GM19438 (cell line): ENCODE results near the gene DSCAML1.
A peak's percentile ranks its signal among the peaks of the same experiment; 100 is the strongest.
"Not testable (repeated sequence)": the region's sequence is repeated elsewhere in the genome, so short reads cannot be mapped to it uniquely, and the experiment has no call there.

ENCODE experiments used
- ATAC-seq: cut with Tn5 transposase; IDR thresholded peaks from one replicate; pipeline ENCODE4 v1.9.1; 2021; ENCODE audit warnings: low read depth; ENCODE audit not compliant: unreplicated experiment

DSCAML1 gene

DNA sequence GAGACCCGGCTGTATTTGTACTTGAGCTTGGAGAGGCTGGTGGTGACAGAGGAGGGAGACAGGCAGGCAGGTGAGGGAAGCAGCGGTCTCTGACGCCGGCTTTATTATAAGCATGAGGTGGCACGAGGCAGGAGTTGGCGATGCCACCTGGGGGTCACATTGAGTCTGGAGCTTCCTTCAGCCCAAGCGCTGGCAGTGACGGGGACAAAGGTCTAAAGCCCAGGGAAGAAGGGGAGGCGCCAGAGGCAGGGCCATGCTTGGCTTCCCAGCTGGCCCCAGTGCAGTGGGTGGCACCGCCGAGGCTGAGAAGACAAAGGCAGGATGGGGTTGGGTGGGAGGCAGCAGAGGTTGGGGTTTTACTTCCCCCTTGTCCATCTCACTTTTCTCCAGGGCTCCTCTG lies 23.1 kb upstream of the DSCAML1 start:
- no peak for ATAC-seq

- ATAC-seq = no peak
Measured at GRCh38 chr11:117819096-117820040, 22.4 kb upstream of the DSCAML1 start.

- ATAC-seq = no peak
Measured at GRCh38 chr11:117818041-117818873, 21.2 kb upstream of the DSCAML1 start.

DNA sequence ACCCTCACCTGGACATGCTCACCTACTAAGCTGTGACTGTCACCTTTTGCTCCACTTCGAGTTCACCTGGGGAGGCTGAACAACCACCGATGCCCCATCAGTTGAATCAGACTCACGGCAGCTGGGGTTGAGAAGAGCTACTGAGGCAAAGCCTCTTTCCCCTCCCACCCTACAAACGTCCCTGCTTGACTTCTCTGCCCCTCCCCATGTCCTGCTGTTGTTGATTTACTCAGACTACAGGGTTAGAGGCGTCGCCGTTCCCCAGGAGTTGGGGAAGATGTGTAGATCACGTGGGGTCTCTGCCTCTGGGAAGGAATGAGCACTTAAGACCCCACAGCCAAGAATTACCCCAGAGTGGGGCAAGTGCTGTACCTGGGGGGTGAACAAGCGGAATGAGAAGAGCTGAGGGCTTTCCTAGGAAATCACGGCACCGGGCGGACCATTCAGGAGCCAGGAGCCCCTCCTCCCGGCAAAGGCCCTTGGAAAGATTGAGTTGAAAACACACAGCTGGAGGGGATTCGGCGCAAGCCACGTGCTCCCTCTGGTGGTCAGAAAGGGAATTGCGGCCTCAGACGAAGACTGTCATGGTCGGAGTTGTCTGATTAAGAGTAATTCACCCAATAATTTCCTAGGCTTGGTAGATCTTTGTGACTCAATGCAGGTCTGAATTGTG lies 20.5 kb upstream of the DSCAML1 start:
- no peak for ATAC-seq

- no peak for ATAC-seq
Measured at GRCh38 chr11:117816846-117817367, 19.9 kb upstream of the DSCAML1 start.

DNA sequence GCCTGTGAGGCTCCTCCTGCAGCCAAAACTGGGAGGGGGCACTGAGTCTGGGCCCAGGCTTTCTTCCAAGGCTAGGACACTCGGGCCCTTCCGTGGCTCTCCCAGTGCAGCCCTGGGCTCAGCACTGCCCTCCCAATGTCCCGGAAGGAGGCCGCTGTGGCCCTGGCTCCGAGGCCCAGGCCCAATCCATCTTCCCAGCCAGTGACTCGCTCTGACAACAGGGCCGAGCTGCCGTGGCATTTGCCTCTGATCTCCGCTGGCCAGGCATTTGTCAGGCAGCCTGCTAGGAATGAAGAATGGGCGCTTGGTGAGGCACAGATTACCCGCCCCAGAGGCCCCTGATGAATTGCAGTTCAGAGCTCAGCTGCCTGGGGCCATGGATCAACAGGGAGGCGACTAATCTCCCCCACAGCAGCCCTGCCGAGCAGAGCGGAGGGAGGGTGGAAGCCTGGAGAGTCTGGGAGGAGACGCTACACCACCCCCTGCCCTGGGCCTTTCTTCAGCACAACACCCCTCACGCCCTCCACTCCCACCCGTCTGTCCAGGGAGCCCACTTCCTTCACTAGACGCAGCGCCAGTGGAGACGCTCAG lies 19.2 kb upstream of the DSCAML1 start:
- no peak for ATAC-seq

- ATAC-seq = peak; percentile 59
Measured at GRCh38 chr11:117815262-117815803, 18.3 kb upstream of the DSCAML1 start.

DNA sequence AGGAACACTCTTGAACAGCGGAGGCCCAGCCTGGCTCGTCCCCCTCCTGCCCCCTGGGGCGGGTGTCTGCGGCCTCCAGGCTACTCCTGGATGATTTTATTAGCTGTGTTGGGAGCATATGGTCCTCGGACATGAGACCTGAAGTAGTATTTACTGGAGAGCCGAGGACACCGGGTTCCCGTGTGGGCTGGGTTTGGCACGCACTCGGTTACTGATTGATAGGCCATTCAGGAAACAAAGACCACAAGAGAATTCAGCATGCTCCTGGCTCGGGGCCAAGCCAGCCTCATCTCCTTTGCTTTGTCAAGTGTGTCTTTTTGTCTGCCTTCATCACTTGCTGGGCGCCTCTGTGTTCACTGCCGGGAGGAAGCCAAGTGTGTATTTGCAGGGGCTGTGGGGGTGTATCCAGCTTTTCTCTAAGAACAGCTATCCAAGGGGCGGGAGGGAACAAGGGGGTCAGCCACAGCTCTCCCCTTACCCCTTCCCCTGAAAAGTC lies 17.8 kb upstream of the DSCAML1 start:
- ATAC-seq = peak; percentile 36

GRCh38 chr11:117814204-117814765 lies 17.3 kb upstream of the DSCAML1 start:
- ATAC-seq = peak; percentile 10

DNA sequence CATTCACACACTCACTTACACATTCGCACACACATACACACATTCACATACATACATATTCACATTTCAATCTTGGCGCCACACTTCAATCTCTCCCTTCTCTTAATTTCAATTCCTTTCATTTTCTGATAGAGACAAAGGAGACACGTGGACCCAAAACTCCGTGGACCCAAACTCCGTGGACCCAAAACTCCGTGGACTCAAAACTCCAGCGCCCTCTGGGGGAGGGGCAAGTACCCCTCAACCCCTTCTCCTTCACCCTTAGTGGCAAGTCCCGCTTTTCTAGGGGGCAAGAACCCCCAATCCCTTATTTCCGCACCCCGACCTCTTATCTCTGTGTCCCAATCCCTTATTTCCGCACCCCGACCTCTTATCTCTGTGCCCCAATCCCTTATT lies 13.0 kb upstream of the DSCAML1 start:
- not testable (repeated sequence) for ATAC-seq

GRCh38 chr11:117809236-117810055 lies 12.4 kb upstream of the DSCAML1 start:
- no peak for ATAC-seq

DNA sequence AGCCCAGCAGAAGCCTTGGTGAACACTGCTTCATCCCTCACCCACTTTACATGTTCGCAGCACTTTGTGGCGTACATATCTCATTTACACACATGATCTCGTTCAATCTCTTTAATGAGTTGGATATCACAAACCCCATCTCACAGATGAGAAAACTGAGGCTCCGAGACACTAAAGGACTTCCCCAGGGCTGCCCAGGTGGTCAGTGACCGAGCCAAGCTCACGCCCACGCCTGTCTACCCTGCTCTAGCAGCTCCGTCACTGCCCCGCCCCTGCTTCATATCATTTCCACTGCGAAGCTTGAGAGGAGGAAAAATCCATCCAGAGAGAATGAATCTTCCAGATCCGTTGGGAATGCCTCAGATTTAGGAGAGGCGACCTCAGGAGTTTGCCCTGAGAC lies 11.8 kb upstream of the DSCAML1 start:
- ATAC-seq = no peak

DNA sequence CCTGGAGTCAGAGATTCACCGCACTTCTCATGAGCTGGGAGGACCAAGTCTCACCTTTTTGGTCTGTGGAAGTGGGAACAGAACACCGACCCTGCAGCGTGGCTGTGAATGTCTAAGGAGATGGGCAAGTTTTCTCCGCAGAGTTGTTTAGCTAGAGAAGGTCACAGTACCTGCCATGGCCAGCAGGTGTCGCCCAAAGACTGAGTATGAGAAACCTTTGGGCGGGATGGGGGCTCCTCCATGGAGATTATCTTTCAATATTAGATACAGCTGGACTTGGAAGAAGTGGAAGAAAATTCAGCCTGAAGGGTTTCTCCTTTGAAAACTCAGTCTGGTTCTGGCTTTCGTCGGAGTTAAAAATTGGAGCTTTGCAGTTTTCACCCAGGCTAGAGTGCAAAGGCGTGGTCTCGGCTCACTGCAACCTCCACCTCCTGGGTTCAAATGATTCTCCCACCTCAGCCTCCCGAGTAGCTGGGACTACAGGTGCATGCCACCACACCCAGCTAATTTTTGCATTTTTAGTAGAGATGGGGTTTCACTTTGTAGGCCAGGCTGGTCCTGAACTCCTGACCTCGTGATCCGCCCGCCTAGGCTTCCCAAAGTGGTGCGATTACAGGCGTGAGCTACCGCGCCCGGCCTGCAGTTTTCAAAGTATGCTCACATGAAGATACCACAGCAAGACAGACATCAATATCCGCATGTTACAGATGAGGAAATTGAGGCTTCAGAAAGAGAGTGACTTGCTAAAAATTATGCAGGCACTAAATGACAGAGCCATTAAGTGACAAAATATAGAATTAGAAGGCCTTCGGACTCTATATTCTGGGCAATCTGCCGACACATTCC lies 10.7 kb upstream of the DSCAML1 start:
- ATAC-seq = no peak

DNA sequence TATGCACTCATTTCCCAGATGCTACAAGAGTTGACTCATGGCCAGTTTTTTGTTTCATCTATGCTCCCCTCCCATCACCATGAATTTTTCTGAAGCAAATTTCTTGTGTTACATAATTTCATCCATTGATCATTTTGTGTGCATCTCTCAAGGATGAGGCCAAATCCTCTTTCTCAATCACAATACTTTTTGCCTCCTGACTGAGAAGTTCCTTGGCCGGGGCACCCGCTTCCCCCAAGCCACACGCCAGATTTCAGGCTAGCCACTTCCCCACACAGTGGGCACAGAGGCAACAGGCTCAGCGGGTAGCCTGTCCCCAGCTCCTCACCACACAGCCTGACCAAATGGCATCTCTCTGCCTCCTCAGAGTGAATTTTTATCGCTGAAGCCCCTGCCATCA lies 9.8 kb upstream of the DSCAML1 start:
- no peak for ATAC-seq

DNA sequence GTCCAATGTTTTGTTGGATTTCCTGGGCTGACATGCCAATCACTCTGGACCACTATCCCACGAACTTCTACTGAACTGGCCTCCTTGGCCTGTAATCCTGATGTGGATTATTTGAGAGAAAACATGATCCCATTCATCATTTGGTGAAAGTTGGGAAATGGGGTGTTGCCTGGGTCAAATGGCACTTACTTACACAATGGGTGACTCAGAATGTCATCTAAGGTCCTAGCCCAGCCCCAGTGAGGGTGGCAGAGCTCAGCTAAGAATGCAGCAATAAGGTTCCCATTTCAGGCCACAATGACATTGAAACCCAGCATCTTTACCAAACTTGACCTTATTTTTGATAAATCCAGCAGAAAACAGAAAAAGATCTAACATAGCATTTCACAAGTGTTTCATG lies 8.0 kb upstream of the DSCAML1 start:
- no peak for ATAC-seq

- no peak for ATAC-seq
Measured at GRCh38 chr11:117803896-117804295, 6.9 kb upstream of the DSCAML1 start.

DNA sequence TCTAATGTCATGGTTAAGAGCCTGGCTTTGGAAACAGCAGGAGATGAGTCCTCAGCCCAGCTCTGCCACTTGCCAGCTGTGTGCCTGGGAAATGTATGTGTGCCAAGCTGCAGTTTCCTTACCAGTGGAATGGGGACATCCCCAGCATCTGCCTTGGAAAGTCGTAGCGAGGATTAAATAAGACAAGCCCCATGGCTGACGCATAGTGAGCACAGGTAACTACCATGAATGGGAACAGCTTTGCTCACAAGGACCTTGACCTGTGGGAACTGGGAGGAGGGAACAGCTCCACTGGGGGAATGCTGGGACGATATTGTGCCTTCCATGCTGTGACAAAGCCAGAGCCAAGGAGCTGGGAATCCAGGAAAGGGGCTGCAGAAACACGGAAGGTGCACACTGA lies 2.6 kb upstream of the DSCAML1 start:
- ATAC-seq = no peak

GRCh38 chr11:117796456-117796871 lies 552 bp downstream of the DSCAML1 start:
- no peak for ATAC-seq
